Muscle of leg (tissue), 11 donors: Measurements from ENCODE around the gene SBK2. TPM values are rescaled to one million over a fixed set of nuclear protein-coding genes. Genes with fewer than 3 reads are reported as not detected.
A peak's percentile ranks its signal among the peaks of the same experiment; 100 is the strongest.

Source experiments
- DNase-seq: peaks from one replicate; pipeline ENCODE4 v3.0.0; 2013
- H3K27ac ChIP-seq: one replicate; pipeline ENCODE4 v1.5.1; 2013; ENCODE audit warnings: mild to moderate bottlenecking, low read length, control low read depth
- H3K27me3 ChIP-seq: one replicate; pipeline ENCODE4 v1.6.1; 2013; ENCODE audit warnings: low read length; ENCODE audit not compliant: control insufficient read depth, insufficient read depth
- H3K36me3 ChIP-seq: one replicate; pipeline ENCODE4 v1.6.1; 2013; ENCODE audit warnings: low read length; ENCODE audit not compliant: control insufficient read depth, insufficient read depth
- H3K4me1 ChIP-seq: one replicate; pipeline ENCODE4 v1.6.1; 2013; ENCODE audit warnings: low read length; ENCODE audit not compliant: control insufficient read depth, insufficient read depth
- H3K4me3 ChIP-seq: one replicate; pipeline ENCODE4 v1.5.1; 2013; ENCODE audit warnings: low read length, control low read depth
- H3K9me3 ChIP-seq: replicated peaks from 2 replicates; pipeline ENCODE4 v1.6.1; 2013; ENCODE audit warnings: low read depth, low read length; ENCODE audit not compliant: control insufficient read depth
- WGBS: methylation state at CpG from one replicate; pipeline ENCODE4 v1.1.5; 2013; ENCODE audit warnings: missing lambda C conversion rate; ENCODE audit not compliant: insufficient coverage; 5-methylcytosine and 5-hydroxymethylcytosine counted together
- polyA plus RNA-seq, 8 donors: library from polyadenylated mRNA; unstranded; fragments of 120-200 nt; gene quantifications; one replicate each; pipeline versions ENCODE4 v1.2.1 to v1.2.3, GENCODE V29; 2013; ENCODE audit warnings: inconsistent platforms in 1 of 8, low replicate concordance in 1 of 8; ENCODE audit not compliant: insufficient read length in 8 of 8, insufficient read depth in 1 of 8
- total RNA-seq: library from RNA; stranded (reverse); fragments of 120-200 nt; gene quantifications from one replicate; pipeline ENCODE4 v1.2.4, GENCODE V29; 2013

Gene SBK2
- total and polyA plus RNA-seq, 9 donors: 0.89 to 9.7 (median 3.7) TPM

DNA sequence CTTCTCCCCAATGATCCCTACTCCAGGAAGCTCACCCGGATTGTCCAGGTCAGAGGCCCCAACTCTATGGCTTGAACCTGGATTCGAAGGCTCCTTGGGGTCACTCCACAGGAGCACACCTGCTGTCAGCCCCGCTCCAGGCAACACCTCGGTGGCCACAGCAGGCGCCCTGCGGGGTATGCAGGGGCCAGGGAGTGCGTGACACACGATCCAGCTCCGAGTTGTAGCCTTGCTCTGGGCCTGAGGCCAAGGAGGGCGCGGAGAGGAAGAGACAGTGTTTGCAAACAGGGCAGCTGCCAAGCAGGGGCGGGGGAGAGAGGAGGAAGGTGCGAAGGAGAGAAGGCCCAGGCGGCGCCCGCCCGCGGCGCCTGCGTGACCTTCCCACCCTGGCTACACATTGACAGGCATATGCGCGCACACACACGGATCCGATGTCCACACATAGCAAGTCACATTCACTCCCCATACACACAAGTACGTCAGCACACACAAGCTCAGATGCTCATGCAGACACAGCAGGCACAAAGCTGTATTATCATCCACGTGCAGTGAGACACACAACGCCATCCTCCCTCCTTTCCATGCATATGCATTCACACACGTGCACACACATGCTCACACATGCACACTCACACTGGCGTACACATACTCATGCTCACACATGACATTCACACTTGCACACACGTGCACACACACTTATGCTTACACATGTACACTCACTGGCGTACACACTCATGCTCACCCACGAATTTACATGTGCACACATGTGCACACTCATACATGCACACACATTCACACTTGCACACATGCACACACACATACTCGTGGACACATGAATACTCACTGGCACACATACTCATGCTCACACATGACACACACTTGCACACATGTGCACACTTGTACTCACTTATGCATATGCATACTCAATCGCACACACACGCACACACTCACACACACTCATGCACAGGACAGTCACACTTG lies 10.4 kb downstream of the SBK2 start:
- Histone ChIP-seq H3K36me3 (no peaks in the 10 kb centered on the region), H3K27ac (peak overlapping the region; percentile 38), H3K4me1 (peaks cover 35% of the 10 kb centered on the region), H3K9me3 (no peaks in the 10 kb centered on the region), H3K4me3 (no peak overlapping the region), H3K27me3 (peaks cover 9% of the 10 kb centered on the region)
- WGBS: 31% methylated on average over 29 of the region's 35 CpGs
- DNase-seq: peak; percentile 90

- no peak overlapping the region for H3K4me3 ChIP-seq
- peak overlapping the region; percentile 38 for H3K27ac ChIP-seq
- peaks cover 43% of the 10 kb centered on the region for H3K4me1 ChIP-seq
- WGBS: 27% methylated on average over 19 of the region's 29 CpGs
- peaks cover 9% of the 10 kb centered on the region for H3K27me3 ChIP-seq
- H3K9me3 ChIP-seq: no peaks in the 10 kb centered on the region
- DNase-seq: peak; percentile 54
- H3K36me3 ChIP-seq: no peaks in the 10 kb centered on the region
Measured at GRCh38 chr19:55525289-55526101, 11.4 kb downstream of the SBK2 start.

GRCh38 chr19:55520691-55521292 lies 16.1 kb downstream of the SBK2 start:
- Histone ChIP-seq H3K27ac (no peak overlapping the region), H3K27me3 (peaks cover 3% of the 10 kb centered on the region), H3K36me3 (peaks cover 3% of the 10 kb centered on the region), H3K4me1 (peaks cover 31% of the 10 kb centered on the region), H3K9me3 (no peaks in the 10 kb centered on the region), H3K4me3 (no peak overlapping the region)
- 67% methylated on average over 12 of the region's 14 CpGs for WGBS
- no peak for DNase-seq

DNA sequence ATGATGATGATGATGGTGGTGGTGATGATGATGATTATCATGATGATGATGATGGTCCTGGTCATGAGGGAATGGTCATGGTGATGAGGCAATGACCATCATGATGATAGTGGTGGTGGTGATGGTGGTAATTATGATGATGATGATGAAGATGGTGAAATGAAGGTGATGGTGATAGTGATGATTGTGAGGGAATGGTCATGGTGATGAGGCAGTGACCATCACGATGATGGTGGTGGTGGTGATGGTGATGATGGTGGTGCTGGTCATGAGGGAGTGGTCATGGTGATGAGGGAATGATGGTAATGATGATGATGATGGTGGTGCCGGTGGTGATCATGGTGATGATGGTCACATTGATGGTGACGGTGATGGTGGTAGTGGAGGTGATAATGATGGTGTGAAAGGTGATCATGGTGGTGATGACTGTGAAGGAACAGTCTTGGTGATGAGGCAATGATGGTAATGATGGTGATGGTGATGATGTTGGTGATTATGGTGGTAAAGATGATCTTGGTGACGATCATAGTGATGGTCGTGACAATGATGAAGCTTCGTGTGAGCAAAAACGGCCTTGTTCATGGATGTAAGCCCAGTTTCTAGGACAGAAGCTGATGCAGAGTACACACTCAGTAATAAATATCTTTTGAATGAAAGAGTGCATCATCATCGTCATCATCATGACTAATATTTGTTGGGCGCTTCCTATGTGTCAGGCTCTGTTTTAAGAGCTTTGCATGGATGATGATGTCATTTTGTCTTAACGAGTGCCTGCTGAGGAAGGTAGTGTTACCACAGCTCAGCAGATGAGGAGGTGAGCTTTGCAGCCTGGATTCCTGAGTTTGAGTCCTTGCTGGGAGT lies 17.3 kb downstream of the SBK2 start:
- Histone ChIP-seq H3K27ac (no peak overlapping the region), H3K9me3 (no peaks in the 10 kb centered on the region), H3K4me1 (peaks cover 25% of the 10 kb centered on the region), H3K36me3 (peaks cover 3% of the 10 kb centered on the region), H3K4me3 (no peak overlapping the region), H3K27me3 (peaks cover 2% of the 10 kb centered on the region)
- WGBS: 99% methylated on average over 4 of the region's 10 CpGs
- DNase-seq: no peak

- Histone ChIP-seq H3K4me1 (peaks cover 22% of the 10 kb centered on the region), H3K27me3 (peaks cover 2% of the 10 kb centered on the region), H3K9me3 (no peaks in the 10 kb centered on the region), H3K27ac (peak overlapping the region; percentile 65), H3K36me3 (peaks cover 9% of the 10 kb centered on the region), H3K4me3 (peak overlapping the region; percentile 45)
- DNase-seq: peak; percentile 94
- WGBS: 11% methylated on average over 57 of the region's 61 CpGs
Measured at GRCh38 chr19:55516878-55517620, 19.9 kb downstream of the SBK2 start.

GRCh38 chr19:55508120-55508519 lies 28.8 kb downstream of the SBK2 start:
- 34% methylated on average over 7 of the region's 10 CpGs for WGBS
- Histone ChIP-seq H3K4me3 (no peak overlapping the region), H3K27me3 (peaks cover 2% of the 10 kb centered on the region), H3K9me3 (no peaks in the 10 kb centered on the region), H3K36me3 (peaks cover 5% of the 10 kb centered on the region), H3K27ac (no peak overlapping the region), H3K4me1 (peaks cover 8% of the 10 kb centered on the region)
- DNase-seq: no peak

GRCh38 chr19:55504981-55505380 lies 32.0 kb downstream of the SBK2 start:
- no peaks in the 10 kb centered on the region for H3K9me3 ChIP-seq
- peaks cover 9% of the 10 kb centered on the region for H3K4me1 ChIP-seq
- H3K27ac ChIP-seq: no peak overlapping the region
- H3K36me3 ChIP-seq: peaks cover 21% of the 10 kb centered on the region
- DNase-seq: no peak
- H3K27me3 ChIP-seq: peaks cover 3% of the 10 kb centered on the region
- WGBS: 82% methylated on average over 10 of the region's 11 CpGs
- no peak overlapping the region for H3K4me3 ChIP-seq

- Histone ChIP-seq H3K27me3 (peaks cover 3% of the 10 kb centered on the region), H3K4me3 (no peak overlapping the region), H3K9me3 (no peaks in the 10 kb centered on the region), H3K27ac (no peak overlapping the region), H3K4me1 (peaks cover 9% of the 10 kb centered on the region), H3K36me3 (peaks cover 27% of the 10 kb centered on the region)
- WGBS: 30% methylated on average over 8 of the region's 13 CpGs
- no peak for DNase-seq
Measured at GRCh38 chr19:55504252-55504603, 32.7 kb downstream of the SBK2 start.
